ENCODE data around the gene SLC35D2. TPM values are rescaled to one million over a fixed set of nuclear protein-coding genes. Genes with fewer than 3 reads are reported as not detected.

SLC35D2 gene
- polyA plus RNA-seq, 1 donor from 2014 or later = 0.07 TPM

GRCh38 chr9:96417661-96418082 is 34.2 kb upstream of the SLC35D2 start:
- H3K9me3 ChIP-seq (ENCODE audit: low read length) = no peaks in the 10 kb centered on the region
- TF ChIP-seq CTCF (IDR thresholded peaks at IDR 0.05; ENCODE audit: poor library complexity, severe bottlenecking) (no peak), EZH2 (IDR thresholded peaks at IDR 0.05; ENCODE audit: borderline replicate concordance, insufficient read depth, low read length, poor library complexity, severe bottlenecking) (no peak), MXI1 (conservative IDR thresholded peaks at IDR 0.05; ENCODE audit: poor library complexity, severe bottlenecking) (no peak), TAF1 (IDR thresholded peaks at IDR 0.05; ENCODE audit: low read depth) (no peak), RAD21 (conservative IDR thresholded peaks at IDR 0.05) (no peak), SMC3 (conservative IDR thresholded peaks at IDR 0.05; ENCODE audit: poor library complexity) (no peak), EP300 (conservative IDR thresholded peaks at IDR 0.05; ENCODE audit: poor library complexity, severe bottlenecking) (no peak), POLR2AphosphoS5 (IDR thresholded peaks at IDR 0.05) (no peak), REST (IDR thresholded peaks at IDR 0.05; ENCODE audit: borderline replicate concordance) (no peak)
- no peaks in the 10 kb centered on the region for H3K27me3 ChIP-seq (ENCODE audit: insufficient read depth, low read depth, low read length)
- H3K36me3 ChIP-seq (ENCODE audit: insufficient read depth, low read length) = no peaks in the 10 kb centered on the region
- H4K20me1 ChIP-seq (ENCODE audit: insufficient read depth) = no peaks in the 10 kb centered on the region
- peak overlapping the region; percentile 73 for H3K9ac ChIP-seq (ENCODE audit: low read length)
- peaks cover 13% of the 10 kb centered on the region for H3K79me2 ChIP-seq (replicated peaks; ENCODE audit: insufficient read depth, low read length)
- no peak overlapping the region for H2AFZ ChIP-seq (ENCODE audit: low read depth, low read length)
- no peaks in the 10 kb centered on the region for H3F3A ChIP-seq (ENCODE audit: insufficient read depth, low read length, poor library complexity, severe bottlenecking)
- peak overlapping the region; percentile 98 for H3K4me3 ChIP-seq (ENCODE audit: low read length)
- peak overlapping the region; percentile 76 for H3K27ac ChIP-seq (ENCODE audit: low read length)
- no peaks in the 10 kb centered on the region for H3K9me2 ChIP-seq (ENCODE audit: insufficient read depth, low read length)
- peak overlapping the region; percentile 30 for H3K4me2 ChIP-seq (ENCODE audit: low read length)

GRCh38 chr9:96417051-96417586 is 33.6 kb upstream of the SLC35D2 start:
- peak overlapping the region; percentile 76 for H3K27ac ChIP-seq (ENCODE audit: low read length)
- H2AFZ ChIP-seq (ENCODE audit: low read depth, low read length) = peak overlapping the region; percentile 77
- peaks cover 13% of the 10 kb centered on the region for H3K79me2 ChIP-seq (replicated peaks; ENCODE audit: insufficient read depth, low read length)

More at GRCh38 chr9:96417051-96417586, 33.6 kb upstream of the SLC35D2 start:
- Histone ChIP-seq H3K9me3 (ENCODE audit: low read length) (no peaks in the 10 kb centered on the region), H3K36me3 (ENCODE audit: insufficient read depth, low read length) (no peaks in the 10 kb centered on the region), H3K9ac (ENCODE audit: low read length) (peak overlapping the region; percentile 73), H3K27me3 (ENCODE audit: insufficient read depth, low read depth, low read length) (no peaks in the 10 kb centered on the region), H3F3A (ENCODE audit: insufficient read depth, low read length, poor library complexity, severe bottlenecking) (no peaks in the 10 kb centered on the region), H3K4me3 (ENCODE audit: low read length) (peak overlapping the region; percentile 98), H3K9me2 (ENCODE audit: insufficient read depth, low read length) (no peaks in the 10 kb centered on the region), H3K4me2 (ENCODE audit: low read length) (peak overlapping the region; percentile 81), H4K20me1 (ENCODE audit: insufficient read depth) (no peaks in the 10 kb centered on the region)
- TF ChIP-seq EZH2 (IDR thresholded peaks at IDR 0.05; ENCODE audit: borderline replicate concordance, insufficient read depth, low read length, poor library complexity, severe bottlenecking) (no peak), REST (IDR thresholded peaks at IDR 0.05; ENCODE audit: borderline replicate concordance) (no peak), SMC3 (conservative IDR thresholded peaks at IDR 0.05; ENCODE audit: poor library complexity) (peak; percentile 65), POLR2AphosphoS5 (IDR thresholded peaks at IDR 0.05) (peak; percentile 78), MXI1 (conservative IDR thresholded peaks at IDR 0.05; ENCODE audit: poor library complexity, severe bottlenecking) (peak; percentile 86), EP300 (conservative IDR thresholded peaks at IDR 0.05; ENCODE audit: poor library complexity, severe bottlenecking) (peak; percentile 53), CTCF (IDR thresholded peaks at IDR 0.05; ENCODE audit: poor library complexity, severe bottlenecking) (peak; percentile 48), TAF1 (IDR thresholded peaks at IDR 0.05; ENCODE audit: low read depth) (no peak), RAD21 (conservative IDR thresholded peaks at IDR 0.05) (no peak)
